ENCODE measurements around the gene PAQR8.
"Not testable (repeated sequence)": the region's sequence is repeated elsewhere in the genome, so short reads cannot be mapped to it uniquely, and the experiment has no call there.

Gene PAQR8

DNA sequence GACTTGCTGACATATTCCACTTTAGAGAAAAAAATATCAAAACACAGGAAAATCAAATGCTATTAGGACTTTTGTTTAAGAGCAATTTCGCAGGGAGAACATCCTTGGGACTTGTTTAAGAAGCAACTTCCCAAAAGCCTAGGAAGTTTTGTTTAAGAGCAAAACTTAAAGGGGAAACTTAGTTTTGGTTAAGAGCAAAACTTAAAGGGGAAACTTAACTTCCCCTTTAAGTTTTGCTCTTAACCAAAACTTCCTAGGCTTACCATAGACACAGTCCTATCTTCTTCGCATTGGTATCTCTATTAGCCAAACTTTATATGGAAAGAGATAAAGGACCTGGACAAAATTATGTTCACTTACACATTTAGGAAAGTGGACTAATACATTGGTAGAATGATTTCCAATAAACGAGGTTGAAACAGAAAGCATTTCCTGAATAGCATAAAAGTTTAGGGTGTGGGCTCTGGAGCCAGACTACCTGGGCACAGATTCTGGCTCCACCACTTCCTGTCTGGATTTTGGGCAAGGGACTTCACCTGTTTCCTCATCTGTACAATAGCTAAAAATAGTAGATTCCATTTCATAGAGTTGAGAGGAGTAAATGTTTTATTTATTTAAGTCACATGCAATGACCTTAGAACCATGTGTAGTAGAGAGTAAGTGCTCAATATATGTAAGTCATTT lies 15.7 kb downstream of the PAQR8 start:
- no peak for DNase-seq

DNA sequence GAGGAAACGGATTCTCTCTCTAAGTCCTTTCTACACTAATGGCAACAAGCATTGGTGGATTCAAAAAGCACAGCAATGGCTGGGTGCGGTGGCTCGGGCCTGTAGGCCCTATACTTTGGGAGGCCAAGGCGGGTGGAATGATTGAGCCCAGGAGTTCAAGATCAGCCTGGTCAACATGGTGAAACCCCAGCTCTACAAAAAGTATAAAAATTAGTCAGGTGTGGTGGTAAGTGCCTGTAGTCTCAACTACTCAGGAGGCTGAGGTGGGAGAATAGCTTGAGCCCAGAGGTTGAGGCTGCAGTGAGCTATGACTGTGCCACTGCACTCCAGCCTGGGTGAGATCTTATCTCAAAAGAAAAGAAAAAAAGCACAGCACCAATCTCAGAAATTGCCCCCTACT lies 19.3 kb downstream of the PAQR8 start:
- DNase-seq, result no peak

DNA sequence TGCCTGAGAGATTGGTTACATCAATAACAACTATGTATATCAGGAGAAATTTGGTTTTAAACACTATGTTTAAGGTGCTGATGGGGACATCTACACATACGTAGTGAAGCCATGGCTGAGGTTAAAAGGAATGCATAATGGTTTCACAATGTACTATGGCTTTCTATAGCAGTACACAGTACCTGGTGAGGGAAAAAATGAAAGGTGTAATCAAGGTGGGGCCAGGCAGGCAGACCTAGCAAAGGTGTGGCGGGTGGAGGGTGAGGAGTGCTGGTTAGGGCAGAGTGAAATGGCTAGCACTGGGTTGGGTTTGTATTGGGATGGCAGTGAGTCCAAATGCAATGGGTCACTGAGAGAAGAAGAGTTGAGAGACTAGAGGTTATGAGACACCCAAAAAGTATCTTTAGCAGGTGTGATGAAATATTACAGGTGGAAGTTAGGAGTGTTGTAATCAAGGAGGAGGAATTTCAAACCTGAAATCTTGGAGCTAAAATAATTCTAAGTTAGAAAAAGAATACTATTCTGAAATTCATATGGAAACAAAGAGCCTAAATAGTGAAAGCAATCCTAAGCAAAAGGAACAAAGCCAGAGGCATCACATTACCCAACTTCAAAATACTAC lies 22.3 kb downstream of the PAQR8 start:
- no peak for DNase-seq

DNA sequence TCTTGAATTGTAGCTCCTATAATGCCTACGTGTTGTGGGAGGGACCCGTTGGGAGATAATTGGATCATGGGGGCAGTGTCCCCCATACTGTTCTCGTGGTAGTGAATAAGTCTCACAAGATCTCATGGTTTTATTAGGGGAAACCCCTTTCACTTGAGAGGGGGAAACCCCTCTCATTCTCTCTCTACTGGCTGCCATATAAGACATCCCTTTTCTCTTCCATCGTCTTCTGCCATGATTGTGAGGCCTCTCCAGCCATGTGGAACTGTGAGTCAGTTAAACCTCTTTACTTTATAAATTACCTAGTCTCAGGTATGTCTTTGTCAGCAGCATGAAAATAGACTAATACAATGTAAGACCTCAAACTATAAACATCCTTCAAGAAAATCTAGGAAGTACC lies 23.1 kb downstream of the PAQR8 start:
- DNase-seq, result no peak

DNA sequence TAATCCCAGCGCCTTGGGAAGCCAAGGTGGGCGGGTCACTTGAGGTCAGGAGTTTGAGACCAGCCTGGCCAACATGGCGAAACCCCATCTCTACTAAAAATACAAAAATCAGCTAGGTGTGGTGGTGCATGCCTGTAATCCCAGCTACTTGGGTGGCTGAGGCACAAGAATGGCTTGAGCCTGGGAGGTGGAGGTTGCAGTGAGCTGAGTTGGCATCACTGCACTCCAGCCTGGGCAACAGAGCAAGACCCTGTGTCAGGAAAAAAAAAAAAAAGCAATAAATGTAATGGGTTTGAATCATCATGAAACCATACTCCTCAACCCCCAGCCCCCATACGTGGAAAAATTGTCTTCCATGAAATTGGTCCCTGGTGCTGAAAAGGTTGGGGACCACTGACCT lies 26.2 kb downstream of the PAQR8 start:
- DNase-seq, result not testable (repeated sequence)

DNA sequence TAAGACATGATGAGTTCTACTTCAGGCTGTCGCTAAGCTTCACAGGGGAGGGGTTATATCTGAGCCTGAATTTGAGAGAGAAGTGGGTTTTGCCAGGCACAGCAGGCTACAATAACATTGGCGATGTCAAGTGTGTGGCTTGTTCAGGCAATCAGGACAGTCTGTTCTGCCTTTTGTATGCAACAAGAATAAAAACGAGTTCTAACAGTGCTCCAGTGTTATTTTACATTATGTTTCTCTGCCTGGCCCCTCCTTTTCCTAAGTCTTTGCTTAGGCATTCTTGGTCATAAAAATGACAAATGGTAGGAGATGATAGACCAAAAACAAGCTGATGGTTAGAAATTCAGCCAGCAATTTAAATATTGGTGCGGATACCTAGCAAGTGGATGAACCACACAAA lies 26.8 kb downstream of the PAQR8 start:
- DNase-seq, result peak in 9 of 14 donors; percentile 16 to 92 (median 45)

DNA sequence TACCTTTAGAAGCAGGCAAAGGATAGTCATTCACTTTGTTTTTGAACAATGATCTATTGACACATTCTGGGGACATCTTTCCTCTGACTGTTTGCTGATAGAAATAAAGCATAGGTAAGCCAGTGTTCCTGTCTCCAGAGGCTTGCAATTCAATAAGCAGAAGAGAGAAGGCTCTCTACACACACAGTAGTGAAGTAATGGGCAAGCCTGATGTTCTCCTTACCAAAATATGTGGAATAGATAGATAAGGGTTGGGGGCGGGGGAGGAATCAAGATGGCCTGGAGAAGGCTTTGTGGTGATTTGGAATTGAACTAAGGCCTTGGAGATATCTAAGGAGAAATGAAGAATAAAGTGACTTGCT lies 27.3 kb downstream of the PAQR8 start:
- peak in 1 of 14 donors; percentile 74 for DNase-seq

DNA sequence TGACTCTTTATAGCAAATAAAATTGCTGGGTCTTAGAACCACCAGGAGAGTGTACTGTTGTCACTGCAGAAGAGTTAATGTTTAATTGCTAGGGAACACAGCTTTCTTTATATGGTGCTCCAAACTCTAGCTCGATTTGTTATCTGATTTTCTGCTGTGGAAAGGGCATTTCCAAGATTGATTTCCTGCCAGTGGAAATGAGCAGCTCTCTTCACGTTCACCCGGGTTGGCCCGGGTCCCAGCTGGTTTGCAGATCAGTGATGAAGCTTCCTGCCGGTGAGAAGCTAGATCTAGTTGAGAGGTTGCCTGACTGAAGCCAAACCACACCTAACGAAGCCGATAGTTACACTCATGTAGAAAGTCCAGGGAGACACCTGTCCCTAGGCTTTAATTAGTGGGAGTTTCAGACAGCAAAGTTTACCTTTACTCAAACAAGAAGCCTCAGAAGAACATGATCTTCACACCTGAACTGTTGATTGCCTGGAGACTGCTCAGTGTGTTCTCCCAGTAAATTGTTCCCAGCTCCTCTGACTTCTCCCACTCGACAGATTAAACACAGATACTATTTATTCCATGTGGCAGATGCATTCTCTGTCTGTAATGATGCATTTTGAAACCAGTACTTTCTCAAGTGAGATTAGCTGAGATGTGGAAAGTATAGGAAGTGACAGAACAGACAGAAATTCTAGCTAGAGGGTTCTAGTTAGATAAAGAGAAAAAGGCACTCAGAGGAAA lies 27.8 kb downstream of the PAQR8 start:
- DNase-seq, result peak in 7 of 14 donors; percentile 15 to 86 (median 22)

DNA sequence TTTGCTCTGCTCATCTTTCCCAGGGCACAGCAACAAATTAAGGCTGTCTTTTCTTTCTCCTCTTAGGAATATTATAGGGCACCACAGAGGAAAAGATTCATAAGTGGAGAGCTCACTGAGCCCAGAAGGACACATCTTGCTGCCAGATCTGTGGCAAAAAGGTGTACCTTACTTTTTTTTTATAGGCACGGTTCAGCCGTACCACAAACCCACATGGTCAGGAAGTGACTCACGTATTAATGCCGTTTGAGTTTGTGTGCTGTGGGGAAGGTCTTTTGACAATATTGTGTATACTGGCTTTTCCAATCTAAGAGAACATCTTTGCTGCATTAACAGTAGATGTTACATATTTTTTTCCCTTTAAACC lies 28.4 kb downstream of the PAQR8 start:
- no peak for DNase-seq

DNA sequence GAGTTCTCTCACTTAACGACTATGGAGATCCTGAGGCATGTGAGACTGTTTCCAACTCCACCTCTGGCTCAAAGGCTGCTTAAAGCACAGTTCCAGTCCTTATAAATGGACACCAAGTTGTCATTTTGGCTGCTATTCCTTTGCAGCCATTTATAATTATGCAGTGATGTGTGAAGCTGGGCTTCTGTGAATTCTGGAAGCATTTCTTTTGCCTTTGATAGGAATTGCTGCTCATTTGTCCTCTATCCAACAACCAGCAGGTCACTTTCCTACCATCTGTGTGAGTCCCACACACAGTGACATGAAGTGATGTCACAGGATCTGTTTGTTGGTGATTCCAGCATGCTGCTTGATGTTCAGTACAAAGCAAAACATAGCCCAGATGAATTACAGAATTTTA lies 29.6 kb downstream of the PAQR8 start:
- peak in 6 of 14 donors; percentile 14 to 98 (median 36) for DNase-seq

DNA sequence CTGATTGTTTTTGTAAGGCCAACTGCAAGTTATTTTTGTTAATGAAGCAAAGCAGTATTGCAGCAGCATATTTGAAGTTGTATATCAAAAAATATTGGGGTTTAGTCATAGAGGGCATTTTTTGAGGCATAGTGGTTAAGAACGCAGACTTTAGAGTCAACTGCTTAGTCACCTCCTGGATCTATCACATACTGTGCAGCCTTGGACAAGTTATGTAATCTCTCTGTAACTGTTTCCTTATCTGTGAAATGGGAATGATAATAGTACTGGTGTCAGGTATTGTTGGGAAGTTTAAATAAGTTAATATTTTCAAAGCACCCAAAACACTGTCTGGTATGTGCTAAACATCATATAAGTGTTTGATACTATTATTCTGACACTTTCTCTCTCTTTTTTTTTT lies 31.0 kb downstream of the PAQR8 start:
- no peak for DNase-seq

DNA sequence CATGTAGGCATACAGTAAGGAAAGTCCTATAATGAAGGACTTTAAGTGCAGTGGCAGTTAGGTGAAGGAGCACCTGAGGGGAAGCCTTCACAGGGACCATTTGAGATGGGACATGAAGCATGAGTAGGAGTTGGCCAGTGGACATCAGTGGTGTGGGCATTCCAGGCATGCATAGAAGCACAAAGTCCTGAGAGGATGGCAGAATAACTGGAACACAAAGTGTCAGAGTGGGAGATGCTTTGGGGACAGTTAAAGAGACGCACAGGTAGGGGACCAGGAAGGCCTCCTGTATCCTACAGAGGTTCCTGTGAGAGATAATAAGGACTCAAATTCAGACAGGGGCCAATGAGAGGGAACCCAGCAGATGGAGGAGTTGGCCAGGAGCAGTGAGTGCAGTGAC lies 31.8 kb downstream of the PAQR8 start:
- no peak for DNase-seq

DNA sequence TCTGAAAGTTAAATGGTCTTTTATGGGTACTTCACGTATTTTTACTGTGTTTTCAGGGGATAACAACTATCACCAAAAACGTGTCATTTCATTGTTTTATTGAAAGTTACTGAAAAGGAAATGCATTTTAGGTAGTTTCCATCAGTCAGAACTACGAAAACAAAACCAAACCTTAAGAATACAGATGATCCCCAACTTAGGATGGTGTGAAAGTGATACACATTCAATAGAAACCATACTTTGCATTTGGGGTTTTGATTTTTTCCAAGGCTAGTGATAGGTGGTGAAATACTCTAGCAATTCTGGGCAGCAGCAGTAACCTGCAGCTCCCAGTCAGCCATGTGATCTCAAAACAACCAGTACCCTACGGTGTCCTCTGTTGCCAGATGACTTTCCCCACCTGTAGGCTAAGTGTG lies 32.3 kb downstream of the PAQR8 start:
- DNase-seq, result no peak

DNA sequence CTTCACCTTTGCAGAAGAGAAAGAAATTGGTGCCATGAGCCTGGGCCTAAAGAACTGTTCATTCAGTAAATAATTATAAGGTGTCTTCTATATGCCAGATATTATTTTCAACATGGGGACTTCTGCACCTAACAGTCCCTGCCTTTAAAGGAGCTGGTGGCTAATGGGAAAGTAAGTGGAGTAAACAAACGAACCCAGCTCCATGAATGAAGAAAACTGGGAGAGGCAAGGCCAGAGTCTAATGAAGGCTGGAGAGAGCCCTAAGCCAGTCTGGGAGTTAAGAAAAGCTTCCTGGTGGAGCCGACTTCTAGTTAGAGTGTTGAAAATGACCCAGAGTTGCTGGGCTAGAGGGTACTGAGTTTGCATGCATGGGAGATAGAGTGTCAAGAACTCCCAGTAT lies 34.0 kb downstream of the PAQR8 start:
- DNase-seq, result no peak

DNA sequence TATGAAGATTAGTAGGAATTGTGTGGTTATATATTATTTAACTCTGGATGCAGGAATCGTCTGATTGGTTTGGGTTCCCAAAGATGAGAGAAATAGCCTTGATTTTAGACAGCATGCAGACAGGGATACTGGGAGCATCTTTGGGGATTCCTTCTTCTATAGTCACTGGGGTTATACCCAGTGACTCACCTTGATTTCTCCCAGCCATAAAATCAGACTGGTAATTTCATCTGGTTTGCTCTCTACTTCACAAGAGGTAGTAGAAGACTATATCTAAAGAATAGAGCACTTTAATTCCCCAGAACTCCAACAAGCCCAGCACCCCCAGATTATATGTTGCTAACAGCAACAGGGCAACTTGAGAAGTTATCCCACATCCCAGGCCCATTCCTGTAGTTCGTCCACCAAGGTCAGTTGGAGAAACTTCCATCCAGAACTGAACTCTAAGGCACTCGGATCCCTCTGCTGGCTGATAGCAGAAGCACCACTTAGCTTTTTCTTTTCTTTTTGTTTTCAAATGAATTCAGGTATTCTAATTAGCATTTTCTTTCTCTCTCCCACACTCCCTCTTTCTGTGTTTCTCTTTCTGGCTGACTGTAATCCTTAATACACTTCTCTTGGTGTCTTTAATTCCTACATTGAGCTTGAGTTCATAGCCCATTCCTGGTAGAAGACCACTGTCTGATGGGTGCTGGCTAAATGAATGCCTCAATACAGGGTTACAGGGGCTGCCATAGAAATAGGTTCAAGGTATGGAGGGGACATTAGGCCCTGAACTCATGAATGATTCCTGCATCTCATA lies 37.8 kb downstream of the PAQR8 start:
- peak in 6 of 14 donors; percentile 19 to 28 (median 24) for DNase-seq

DNA sequence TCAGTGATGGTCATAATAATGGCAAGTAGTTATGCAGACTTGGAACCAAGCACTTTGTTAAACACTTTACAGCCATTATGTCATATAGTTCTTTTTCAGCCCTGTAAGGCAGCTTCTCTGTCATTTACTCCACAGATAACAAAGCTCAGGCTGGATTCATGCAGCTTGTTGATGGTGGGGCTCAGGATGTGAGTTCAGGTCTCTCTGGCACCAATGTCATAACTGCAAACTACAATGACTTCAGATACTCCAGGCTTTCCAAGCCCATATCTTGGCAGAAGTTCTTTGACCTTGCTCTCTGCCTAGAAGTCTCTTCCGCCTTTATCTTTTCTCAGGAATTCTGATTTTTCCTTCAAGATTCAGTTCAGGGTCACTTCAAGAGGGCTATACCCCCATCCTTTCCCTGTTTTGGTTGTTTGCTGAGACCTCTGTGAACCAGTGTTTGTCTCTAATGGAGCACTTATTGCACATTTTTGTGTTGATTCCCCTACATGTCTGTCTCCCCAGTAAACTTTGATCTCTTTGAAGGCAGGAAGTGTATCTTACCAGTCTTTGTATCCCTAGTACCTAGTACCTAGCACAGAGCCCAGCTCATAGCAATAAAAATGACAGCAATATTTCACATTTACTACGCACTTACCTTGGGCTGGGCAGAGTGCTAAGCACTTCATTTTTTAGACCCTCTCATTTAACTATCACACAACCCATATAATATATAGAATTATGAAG lies 38.5 kb downstream of the PAQR8 start:
- no peak for DNase-seq

DNA sequence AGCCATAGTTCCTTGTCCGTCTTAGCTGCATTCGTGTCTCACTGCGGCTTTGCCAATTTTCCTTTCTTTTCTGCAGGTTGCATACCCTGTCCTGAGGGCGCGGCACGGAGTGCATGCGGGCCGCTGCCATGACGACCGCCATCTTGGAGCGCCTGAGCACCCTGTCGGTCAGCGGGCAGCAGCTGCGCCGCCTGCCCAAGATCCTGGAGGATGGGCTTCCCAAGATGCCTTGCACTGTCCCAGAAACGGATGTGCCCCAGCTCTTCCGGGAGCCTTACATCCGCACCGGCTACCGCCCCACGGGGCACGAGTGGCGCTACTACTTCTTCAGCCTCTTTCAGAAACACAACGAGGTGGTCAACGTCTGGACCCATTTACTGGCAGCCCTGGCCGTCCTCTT lies 41.1 kb downstream of the PAQR8 start:
- DNase-seq, result no peak

DNA sequence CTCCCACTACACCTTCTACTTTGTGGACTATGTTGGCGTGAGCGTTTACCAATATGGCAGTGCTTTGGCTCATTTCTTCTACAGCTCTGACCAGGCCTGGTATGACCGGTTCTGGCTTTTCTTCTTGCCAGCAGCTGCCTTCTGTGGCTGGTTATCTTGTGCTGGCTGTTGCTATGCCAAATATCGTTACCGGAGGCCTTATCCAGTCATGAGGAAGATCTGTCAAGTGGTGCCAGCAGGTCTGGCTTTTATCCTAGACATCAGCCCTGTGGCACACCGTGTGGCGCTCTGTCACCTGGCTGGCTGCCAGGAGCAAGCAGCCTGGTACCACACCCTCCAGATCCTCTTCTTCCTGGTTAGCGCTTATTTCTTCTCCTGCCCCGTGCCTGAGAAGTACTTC lies 41.7 kb downstream of the PAQR8 start:
- DNase-seq, result peak in 3 of 14 donors; percentile 16 to 95 (median 19)

DNA sequence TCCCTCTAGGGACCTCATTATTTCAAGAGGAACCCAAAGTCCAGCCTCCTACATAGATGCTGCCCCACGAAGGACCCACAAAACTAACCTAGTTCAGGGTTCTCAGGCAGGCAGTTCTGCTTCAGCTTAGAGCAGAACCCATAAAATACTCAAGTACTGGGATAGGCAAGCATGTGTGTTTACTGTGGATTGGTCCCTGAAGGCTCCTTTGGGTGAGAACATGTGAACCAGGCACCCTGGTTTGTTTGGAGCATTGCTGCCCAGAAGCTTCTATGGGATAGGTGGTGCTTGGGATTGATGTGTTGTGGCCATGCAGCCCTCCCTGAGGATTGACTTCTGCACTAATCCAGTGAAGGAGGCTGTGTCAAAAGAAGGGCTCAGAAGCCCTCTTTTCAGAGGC lies 43.3 kb downstream of the PAQR8 start:
- DNase-seq, result no peak

DNA sequence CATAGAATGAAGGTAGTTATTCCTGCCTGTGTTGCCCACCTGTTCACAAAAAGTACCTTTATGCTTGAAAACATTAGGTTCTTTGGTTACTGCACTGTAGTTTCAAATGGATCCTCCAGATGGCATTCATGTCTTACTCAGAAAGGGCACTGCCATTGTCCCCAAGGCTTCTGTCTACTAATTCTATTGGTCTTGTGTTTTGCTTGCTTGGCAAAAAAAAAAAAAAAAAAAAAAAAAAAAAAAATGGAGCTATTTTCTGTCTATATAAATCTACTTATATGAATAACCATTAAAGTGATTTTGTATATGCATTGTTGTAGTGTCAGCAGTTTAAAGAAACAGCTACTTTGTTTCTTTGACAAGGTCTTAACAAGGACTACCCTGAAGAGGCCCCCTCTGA lies 45.5 kb downstream of the PAQR8 start:
- DNase-seq, result peak in 1 of 14 donors; percentile 43

DNA sequence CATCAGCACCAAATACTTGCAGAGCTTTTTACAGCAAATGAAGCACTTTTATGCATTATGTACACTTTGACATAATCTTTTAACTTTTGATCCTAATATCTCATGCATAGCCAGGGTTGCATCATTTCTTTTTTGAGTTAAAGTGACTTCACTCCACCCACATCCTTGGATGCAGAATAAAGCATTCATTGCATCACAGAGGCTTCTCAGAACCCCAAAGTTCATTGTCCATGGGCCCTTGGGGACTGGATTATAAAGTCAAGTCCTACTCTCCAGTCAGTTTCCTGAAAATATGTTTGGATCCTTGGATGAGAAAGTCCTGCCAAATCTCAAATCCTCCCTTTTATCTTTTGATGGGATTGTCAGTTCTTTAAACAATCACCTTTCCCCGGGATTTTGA lies 47.5 kb downstream of the PAQR8 start:
- no peak for DNase-seq

DNA sequence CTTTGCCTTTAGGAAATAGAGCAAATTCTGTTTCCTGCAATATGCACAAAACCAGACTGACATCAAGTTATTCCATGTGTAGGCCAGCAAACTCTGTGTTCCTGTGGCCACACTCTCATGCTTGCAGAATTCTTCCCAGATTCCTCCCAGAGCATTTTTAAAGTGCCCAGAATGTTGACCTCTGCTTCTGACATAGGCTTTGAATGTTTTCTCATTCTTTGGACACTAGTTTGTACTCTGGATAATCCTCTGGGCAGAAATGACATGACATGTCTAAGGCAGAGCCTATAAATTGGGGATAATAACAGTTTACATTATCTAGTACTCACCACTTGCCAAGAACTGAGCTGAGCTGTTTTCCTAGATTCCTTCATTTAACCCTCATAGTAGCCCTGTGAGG lies 49.0 kb downstream of the PAQR8 start:
- DNase-seq, result no peak

All from C1 segment of cervical spinal cord (tissue), 14 donors.